CD4-positive, alpha-beta T cell treated with Interleukin-6 at 100 ng/mL for 8 hours (primary cell): ENCODE data around the gene CA12.

Experiments used
- DNase-seq: peaks from one replicate; pipeline ENCODE4 v3.0.0-alpha.2; 2020; ENCODE audit warnings: mixed read lengths, low spot score

The CA12 gene

DNA sequence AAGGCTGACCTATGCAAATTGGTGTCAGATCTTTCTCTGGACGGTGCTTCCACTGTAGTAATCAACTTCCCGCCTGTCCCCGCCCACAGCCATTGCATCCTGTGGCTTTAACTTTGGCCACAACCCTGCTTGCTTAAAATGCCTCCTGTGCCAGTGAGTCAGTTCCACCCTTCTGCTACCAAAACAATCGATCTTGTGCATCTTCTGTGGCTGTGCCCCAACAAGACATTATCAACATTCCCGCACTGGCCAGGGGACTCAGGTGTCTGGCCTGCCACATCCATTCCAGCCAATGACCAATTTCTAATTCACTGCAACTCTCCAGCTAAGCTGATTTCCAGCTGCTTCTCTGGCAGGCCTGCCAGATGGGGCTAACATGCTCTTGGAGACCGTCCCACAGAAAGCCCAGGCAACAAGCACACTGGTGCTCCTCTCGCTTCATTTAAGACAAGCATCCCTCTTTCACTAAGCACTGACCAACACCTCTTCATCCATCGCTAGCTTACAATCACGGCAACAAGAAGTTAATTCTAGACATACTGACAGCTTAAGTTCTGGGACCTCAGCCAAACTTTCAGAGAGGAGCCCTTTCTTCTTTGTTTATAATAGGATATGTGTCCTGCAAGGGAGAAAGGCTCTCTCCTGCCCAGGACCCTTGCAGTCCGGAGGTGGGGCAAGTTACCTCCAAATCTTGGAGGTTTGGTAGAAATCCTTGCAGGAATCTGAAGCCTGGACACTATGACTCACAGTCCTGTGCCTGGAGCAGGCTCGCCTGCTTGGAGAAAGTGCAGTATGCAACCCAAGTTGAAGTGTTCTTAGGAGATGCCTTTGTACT lies 6.7 kb downstream of the CA12 start:
- no peak for DNase-seq

DNA sequence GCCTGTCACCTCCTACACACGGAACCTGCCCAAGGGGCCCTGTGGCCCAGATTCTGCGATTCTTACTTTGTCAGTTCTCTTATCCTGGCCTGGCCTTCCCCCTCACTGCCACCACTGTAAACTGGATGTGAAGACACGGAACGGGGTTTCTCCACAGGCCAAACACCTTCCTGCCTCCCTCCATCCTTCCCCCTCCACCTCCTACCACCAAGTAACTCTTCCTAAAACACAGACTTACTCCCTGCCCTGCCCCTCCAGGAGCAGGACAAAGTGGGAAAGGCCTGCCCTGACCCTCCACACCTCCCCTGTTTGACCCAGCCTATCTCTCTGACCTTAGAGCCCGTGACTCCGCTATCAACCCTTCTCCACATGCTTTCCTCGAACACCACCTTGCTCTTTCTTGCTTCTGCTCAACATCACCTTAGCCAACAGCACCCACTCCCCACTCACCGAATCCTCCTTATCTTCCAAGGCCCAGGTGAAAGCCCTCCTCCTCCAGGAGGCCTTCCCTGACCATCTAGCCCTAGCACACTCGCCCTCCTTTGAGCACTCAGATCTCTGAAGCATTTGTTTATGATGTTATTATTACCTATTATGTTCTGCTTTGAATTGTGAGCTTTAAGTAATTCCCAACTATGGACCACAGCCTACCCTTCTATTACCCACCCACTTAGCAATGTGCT lies 7.6 kb downstream of the CA12 start:
- DNase-seq: no peak

DNA sequence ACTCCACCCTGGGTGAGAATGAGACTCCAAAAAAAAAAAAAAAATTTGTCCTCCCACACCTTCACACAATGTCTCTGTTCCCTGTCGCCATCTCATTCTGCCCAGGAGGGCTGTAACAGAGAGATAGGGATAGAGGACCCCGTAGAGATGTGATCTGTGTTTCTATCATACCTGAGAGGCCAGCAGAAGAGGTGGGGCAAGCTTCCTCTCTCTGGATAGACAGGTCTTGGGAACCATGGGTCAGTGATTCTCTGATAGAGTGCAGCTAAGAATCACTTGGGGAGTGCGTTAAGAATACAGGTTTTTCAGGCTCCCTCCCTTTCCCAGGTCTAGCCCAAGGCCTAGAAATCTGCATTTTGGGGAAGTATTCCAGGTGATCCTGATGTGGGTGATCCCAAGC lies 8.3 kb downstream of the CA12 start:
- DNase-seq: no peak

GRCh38 chr15:63372753-63373152 lies 8.9 kb downstream of the CA12 start:
- no peak for DNase-seq

- DNase-seq: no peak
Measured at GRCh38 chr15:63372018-63372705, 9.5 kb downstream of the CA12 start.

DNA sequence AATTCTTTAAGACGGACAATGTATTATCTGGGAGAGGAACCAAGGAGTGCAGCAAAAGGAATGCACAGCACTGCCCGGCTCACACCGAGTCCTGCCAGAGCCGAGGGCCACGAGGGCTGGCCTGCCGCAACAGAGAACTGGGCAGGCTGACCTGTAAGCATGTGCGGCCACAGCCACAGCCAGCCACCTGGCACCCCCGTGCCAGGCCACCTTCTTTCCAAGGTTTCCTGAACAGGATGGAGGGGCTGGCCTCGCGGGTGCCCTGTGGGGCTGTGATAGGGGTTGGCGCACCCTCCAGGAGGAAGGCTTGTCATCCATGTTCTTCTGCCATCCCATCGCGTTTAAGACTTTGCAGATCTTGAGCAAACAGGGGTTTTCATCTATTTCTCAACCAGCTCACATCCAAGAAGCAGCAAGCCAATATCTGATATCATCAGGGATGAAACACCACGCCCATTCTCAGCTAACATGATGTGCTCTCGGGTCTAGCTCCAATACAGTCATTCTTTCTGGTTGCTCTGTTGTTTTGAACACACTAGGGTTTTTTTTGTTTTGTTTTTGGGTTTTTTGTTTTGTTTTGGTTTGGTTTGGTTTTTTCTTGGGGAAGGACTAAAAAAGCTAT lies 10.2 kb downstream of the CA12 start:
- DNase-seq: no peak

DNA sequence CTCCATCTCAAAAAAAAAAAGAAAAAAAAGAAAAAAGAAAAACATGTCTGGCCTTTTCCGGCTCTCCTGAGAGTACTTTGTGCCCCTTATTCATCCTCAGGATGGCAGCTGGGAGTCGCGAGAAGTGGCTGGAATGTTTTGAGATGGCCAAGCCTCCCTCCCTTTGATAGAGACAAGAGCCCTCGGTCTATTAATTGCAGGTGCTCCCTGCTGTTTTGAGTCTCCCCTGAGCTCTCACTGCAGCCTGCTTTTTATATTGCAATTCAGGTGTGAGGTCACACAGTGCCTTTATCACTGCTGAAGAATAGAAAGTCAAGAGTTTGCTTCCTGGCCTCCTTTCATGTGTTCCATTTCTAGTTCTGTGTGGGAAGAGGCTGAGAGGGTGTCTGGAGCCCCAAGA lies 10.9 kb downstream of the CA12 start:
- no peak for DNase-seq

- DNase-seq: no peak
Measured at GRCh38 chr15:63369781-63370180, 11.9 kb downstream of the CA12 start.

- DNase-seq: no peak
Measured at GRCh38 chr15:63369296-63369695, 12.3 kb downstream of the CA12 start.

DNA sequence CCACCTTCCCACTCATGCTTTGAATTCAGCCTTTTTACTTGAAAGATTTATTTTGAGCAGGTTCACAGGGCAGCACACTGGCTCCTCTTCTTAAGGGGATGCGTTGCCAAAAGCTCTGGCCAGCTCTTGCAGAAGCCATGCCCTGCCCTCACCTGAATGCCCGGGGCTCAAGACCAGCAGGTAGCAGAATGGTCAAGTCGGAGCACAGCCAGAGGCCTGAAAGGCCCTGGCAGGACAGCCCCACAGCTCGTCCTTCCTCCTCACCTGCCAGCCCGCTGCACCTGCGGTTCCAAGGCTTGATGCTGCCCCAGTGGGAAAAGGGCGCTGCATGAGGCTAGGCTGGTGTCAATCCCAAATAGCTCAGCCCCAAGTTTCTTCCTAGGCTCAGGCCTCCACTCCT lies 13.1 kb downstream of the CA12 start:
- no peak for DNase-seq

GRCh38 chr15:63367900-63368299 lies 13.7 kb downstream of the CA12 start:
- DNase-seq: no peak

DNA sequence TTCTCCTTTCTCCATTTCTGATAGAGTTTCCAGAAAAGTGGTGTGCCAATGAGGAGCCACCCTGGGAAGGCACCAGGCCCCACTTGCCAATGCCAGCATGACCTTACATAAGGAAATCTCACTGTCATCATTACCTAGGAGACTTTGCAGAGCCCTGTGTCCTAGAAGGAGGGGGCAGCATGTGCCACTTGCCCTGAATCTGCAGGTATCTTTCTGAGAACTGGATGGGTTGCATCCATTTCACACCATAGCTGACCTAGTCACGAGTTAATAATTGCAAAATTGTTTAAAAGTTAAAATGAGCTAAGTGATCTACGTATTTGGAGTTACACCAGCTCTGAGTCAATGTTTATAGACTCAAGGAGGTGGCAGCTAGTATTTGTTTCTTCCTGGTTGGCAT lies 14.3 kb downstream of the CA12 start:
- DNase-seq: no peak

- DNase-seq: no peak
Measured at GRCh38 chr15:63366451-63366850, 15.2 kb downstream of the CA12 start.

- no peak for DNase-seq
Measured at GRCh38 chr15:63365273-63365680, 16.4 kb downstream of the CA12 start.

DNA sequence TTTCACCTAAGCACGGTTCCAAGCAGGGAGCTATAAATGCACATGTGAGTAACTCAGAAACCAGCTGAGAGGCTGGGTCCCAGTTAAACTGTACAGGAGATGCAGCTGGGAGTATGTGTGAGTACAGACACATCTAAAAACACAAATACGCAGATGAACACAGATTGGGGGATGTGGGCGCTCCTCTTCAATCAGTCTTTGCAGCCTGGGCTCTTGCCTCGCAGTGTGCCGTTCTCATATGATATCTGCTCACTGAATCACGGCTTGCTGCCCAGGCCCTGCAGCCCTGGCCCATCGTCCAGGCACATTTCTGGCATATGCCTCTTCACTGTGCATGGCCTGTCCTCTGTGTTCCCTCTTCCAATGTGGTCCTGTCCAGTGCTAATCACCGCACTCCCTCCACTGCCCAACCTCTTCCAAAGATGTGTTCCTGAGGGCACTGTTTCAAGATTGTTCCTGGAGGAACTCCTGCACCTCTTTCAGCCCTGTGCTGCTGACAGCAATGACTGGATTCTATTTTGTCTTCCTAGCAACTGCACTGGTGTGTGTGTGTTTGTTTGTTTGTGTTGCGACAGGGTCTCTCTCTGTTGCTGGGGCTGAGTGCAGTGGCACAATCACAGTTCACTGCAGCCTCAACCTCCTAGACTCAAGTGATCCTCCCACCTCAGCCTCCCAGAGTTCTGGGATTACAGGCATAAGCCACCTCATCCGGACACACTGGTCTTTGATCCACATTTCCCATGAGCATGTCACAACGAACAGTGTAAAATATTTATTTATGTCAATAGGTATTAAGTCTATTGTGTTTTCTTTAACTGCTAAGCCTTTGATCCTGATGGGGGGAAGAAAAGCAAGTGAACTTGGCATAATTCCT lies 17.0 kb downstream of the CA12 start:
- no peak for DNase-seq

- DNase-seq: no peak
Measured at GRCh38 chr15:63363292-63363691, 18.4 kb downstream of the CA12 start.

DNA sequence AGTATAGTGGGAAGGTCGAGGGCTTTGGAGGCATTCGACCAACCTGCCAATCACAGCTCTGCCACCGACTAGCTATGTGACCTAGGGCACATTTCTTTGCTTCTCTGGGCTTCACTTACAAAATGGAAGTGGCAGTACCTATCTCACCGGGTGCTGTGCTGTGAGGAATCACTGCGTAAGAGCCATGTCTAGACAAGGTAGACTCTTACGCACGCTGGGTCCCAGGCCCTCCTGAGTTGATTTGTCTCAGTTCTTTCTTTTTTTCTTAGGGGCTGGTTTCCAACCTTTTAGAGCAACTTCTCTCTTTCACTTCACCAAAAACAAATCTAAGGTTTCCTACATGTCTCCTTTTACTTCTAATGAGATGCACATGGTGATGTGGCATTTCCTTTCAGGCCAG lies 18.8 kb downstream of the CA12 start:
- DNase-seq: no peak

DNA sequence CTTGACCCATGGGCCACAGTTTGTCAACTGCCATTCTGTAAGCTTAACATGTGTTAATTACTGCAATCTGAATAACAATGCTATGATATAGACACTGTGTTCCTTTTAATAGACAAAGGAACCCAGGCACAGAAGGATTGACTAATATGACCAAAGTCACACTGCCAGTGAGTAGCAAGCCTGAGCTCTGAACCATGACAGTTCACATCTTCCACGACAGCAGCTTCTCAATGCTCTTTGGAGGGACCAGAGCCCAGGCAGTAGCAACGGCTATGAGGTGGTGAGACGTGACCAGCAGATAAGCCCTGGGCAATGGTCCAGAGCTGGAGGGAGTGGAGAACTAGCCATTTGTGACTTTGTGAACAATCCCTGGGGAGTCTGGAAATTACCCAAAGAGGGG lies 19.4 kb downstream of the CA12 start:
- DNase-seq: no peak

DNA sequence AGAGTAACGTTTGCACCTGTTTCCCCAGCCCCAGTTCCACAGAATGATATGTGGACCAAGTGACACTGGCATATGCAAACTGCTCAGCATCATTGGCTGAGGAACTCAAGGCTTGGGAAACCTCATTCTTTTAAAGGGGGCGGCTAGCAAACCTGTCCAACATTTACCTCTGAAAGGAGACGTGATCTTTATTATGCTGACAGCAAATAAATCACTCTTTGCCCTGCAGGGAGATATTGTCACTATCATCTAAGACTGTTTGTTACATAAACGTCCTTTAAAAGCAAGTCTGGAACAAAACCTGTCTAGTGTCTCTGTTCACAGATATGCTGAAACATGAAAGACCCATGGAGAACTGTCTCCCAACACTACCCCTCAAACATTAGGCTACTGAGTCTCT lies 21.5 kb downstream of the CA12 start:
- no peak for DNase-seq

DNA sequence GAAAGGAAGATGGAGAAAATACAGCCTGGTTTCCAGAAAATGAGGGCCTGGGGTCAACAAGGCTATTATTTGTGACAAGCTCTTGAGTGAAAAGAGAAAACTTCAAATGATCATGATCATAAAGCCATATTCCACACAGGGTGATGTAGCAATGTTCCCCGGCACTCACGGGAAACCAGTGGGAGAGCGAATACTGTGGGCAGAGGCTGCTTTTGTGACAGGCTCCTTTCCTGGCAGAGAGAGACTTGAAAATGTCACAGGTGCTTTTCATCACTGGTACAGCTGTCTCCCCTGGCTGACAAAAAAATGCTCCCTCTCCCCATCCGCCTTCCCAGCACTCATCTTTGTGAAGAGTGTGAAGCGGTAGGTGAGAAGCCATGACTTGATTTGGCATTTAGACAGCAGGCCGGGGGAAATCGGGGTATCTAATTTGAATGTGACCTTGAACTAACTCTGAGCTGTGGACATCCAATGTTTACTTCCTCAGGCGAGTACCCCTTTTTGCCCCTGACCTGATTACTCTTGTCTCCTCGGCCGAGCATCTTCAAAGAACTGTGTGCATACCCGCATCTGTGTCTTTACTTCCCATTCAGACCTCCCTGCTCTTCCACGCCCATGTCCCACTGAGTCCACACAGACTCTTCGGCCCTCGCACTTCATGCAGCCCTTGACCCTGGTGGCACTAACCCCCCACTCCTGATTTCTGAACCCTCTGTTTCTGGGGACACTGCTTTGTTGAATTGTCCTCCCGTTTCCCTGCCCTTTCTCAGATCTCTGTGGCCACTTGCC lies 23.2 kb downstream of the CA12 start:
- DNase-seq: no peak

- no peak for DNase-seq
Measured at GRCh38 chr15:63357731-63358130, 23.9 kb downstream of the CA12 start.
